Urothelium cell line (cell line): ENCODE measurements around the gene RHOT1.
"Not testable (repeated sequence)": the region's sequence is repeated elsewhere in the genome, so short reads cannot be mapped to it uniquely, and the experiment has no call there.

Experiments used
- DNase-seq: peaks from one replicate; pipeline ENCODE4 v3.0.0; 2011; ENCODE audit warnings: low spot score, mixed read lengths
- FAIRE-seq: peaks from 2 replicates; lab custom pipeline; 2011; peaks lifted over from hg19 to GRCh38; lab: Jason Lieb, UNC

RHOT1 gene

DNA sequence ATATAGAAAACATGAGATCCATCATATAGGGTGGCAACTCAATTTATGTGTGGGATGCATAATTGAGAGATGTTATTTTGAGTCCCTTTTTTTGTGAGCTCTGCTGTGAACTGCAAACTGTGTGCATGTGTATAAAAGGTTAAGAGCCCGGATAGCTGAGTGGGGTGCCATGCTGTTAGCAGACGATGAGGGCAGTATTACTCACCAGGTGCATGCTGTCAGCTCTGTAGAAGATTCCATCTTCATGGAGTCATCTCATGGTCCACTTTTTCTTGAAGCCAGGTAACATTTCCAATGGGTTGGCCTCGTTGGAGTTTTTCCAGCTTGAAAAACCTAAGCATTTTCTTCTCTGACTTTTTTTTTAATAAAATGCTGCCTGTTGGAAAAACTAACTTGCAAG is 80.3 kb downstream of the RHOT1 start:
- FAIRE-seq (no peak), DNase-seq (peak; percentile 35)

DNA sequence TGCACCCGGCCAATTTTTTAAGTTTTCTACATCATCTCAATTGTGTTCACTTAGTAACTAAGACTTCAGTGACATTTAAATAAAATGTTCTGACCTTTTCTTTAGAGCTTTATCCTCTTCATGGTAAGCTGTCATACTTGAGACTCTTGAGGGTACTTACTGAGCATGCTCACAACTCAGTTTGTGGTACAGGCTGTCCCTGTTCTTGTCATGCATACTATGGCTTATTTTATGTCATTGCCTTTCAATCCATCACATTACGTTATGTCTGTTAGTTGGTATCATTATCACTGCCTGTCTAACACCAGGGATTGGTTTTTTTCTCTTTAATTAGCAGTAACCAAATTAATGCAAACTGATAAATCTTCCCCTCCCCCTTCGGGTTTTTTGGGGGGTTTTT is 81.4 kb downstream of the RHOT1 start:
- FAIRE-seq (no peak), DNase-seq (no peak)

DNA sequence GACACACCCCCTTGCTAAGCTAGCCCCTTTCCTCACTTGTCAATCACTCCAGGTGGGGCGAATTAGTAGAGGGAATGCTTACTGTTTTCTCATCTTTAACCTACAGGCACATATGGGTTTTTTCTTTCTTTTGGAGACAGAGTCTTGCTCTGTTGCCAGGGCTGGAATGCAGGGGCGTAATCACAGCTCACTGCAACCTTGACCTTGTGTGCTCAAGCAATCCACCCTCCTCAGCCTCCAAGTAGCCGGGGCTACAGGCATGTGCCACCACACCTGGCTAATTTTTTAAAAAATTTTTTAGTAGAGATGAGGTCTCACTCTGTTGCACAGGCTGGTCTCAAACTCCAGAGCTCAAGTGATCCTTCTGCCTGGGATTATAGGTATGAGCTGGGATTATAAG is 84.6 kb downstream of the RHOT1 start:
- DNase-seq (no peak), FAIRE-seq (no peak)

DNA sequence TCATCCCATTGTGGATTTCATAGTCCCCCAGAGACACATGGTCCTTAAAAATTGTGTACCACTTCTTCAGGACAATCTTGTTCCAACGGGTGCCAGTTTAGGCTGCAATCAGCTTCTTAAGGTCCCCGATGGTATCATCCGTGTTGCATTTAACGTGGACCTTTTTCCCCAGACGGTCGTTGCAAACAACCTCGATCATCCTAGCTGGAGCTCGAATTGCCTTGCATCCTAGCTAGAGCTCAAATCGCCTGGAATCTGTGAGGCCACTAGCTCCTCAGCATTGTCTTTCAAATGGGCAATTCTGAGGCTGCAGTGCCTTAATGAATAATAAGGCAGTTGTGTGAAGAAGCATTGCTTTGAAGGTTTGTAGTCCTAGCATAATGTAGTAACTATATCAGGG is 85.6 kb downstream of the RHOT1 start:
- DNase-seq (no peak), FAIRE-seq (no peak)

DNA sequence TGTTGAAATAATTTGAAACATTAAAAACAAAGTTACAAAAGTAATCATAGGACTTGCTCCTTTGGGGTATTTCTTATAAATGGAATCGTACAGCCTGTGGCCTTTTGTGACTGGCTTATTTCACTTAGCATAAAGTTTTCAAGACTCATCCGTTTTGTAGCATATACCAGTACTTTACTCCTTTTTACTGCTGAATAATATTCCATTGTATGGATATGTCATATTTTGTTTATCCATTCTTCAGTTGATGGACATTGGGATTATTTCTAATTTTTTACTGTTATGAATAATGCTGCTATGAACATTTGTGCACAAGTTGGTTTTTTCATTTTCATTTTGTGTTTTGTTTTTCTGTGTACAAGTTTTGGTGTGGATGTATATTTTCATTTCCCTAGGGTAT is 93.3 kb downstream of the RHOT1 start:
- DNase-seq (no peak), FAIRE-seq (no peak)

DNA sequence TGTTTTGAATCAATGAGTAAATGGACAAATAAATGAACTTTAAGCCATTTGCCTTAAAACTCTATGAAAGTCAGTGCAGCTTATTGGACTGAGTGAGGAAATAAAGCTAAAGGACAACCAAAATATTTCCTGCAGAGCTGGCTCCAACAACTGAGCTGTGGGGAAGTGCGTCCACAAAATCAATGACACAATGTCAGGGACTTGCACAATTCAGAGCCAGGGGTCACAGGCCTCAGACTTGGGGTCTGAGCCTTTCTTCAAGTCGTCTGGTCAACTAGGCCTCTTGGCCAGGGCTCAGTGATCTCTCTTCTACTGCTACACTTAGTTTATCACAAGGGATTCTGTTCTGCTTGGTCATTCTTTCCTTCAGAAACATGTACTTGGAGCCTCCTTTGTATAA is 97.2 kb downstream of the RHOT1 start:
- FAIRE-seq (no peak), DNase-seq (no peak)

DNA sequence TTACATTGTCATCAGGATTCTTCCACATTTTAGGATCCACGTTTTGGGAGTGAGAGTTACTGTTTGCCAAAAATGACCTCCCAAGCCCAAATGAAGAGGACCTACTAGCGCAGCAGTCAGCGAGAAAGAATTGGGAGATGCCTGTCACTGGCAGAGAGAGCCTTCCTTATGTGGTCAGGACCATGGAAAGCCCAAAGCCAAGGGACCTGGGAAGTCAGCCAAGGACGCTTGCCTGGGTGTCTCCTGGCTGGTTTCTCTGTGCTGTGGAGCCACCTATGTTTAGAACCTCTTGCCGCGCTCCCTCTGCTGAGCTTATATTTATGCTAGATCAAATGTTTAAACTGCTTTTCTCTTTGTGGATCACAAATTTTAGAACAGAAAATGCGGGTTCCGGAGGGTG is 98.4 kb downstream of the RHOT1 start:
- DNase-seq (no peak), FAIRE-seq (no peak)

DNA sequence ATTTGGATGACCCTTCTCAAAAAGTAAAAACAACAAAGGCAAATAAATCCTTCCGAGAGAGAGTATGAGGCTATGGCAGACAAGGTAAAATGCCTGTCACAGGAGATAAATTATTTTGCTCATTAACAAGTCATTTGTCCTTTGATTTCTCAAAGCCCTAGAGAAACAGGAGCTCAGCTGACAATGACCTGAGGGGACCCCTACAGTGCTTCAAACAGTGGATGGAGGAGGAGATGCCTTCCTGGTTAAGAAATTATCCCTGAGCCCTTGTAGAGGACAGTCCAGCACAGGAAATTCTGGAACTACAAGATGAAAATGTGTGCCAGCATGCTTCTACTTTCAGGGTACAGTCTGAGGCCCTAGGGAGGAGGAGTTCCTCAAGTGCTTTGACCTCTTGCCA is 99.3 kb downstream of the RHOT1 start:
- no peak for FAIRE-seq
- DNase-seq: no peak

DNA sequence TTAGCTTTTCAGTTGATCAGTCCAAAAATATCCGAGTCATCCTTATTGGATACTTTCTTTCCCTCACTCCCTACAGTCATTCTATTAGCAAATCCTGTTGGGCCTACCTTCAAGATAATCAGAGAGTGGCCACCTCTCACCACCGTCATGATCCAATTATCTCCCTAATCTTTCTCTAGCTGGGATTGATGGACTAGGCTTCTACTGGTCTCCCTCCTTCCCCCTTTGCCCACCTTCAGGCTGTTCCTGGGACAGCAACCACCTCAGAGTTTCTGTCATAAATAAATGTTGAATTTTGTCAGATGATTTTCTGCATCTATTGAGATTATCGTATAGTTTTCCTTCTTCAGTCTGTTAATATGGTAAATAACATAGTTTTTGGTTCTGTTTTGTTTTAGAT is 107.2 kb downstream of the RHOT1 start:
- no peak for FAIRE-seq

DNA sequence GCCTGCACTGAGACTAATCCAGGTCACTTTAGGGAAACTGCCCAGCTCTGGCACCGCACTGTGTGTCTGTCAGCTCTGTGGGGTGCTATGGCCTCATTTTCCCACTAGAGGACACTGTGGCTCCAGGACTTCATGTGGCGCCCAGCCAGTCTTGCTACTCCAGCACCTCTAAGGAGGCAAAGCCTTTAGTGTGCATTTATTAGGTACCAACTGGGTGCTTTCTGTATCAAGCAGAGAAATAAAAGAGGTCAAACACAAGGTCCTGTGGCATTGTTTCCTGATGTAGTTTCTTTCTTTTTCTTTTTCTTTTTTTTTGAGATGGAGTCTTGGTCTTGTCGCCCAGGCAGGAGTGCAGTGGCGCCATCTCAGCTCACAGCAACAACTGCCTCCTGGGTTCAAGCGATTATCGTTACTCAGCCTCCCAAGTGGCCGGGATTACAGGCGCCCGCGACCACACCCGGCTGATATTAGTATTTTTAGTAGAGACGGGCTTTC is 110.9 kb downstream of the RHOT1 start:
- DNase-seq: peak; percentile 84
- FAIRE-seq: peak; percentile 75

More for the DNA sequence above, 107.2 kb downstream of the RHOT1 start:
- DNase-seq: no peak

DNA sequence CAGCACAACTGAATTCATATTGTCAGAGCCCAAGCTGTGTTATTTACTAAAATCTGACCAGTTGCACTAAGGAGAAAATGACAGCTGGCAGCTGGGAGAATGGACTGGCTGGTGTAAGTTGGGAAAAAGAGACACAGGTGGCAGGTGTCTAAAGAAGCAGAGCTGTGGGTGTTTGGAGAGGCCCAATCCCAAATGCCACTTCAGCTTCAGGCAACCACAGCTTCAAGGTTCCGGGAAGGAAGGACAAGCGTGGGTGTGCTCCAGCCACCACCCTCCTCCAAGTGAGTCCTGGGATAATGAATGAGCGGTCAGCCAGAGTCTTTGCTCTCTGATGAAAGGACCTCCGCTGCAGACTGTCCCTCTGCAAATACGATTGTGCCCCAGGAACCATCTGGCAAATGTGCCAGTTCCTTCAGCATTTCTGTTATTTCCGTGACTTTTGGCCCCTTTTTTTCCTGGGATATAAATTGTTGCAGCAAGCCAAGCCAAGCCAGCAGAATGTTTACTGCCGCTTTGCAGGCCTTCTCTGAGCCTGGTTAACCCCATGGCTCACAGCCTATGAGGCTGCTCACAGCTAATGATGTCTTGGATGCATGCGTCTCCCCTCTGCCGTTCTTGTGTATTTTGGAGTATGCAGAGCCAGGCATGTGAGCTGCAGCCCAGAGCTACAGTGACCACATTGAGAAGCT is 113.9 kb downstream of the RHOT1 start:
- no peak for FAIRE-seq

DNA sequence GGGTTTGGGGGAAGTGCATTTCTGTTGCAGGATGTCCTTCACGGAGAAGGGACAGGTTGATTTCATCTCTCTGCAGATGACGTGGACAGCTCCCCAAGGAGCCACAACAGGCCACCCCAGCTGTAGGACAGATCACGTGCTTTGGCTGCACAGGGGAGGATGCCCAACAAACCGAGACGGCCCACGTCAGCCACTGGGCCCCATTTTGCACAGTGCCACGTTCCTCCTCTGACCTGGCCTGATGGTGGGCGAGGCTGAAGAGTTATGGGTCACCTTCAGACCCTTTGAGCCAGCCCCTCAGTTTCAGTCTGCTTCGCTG is 114.4 kb downstream of the RHOT1 start:
- DNase-seq (no peak), FAIRE-seq (no peak)

More for the DNA sequence above, 113.9 kb downstream of the RHOT1 start:
- no peak for DNase-seq

DNA sequence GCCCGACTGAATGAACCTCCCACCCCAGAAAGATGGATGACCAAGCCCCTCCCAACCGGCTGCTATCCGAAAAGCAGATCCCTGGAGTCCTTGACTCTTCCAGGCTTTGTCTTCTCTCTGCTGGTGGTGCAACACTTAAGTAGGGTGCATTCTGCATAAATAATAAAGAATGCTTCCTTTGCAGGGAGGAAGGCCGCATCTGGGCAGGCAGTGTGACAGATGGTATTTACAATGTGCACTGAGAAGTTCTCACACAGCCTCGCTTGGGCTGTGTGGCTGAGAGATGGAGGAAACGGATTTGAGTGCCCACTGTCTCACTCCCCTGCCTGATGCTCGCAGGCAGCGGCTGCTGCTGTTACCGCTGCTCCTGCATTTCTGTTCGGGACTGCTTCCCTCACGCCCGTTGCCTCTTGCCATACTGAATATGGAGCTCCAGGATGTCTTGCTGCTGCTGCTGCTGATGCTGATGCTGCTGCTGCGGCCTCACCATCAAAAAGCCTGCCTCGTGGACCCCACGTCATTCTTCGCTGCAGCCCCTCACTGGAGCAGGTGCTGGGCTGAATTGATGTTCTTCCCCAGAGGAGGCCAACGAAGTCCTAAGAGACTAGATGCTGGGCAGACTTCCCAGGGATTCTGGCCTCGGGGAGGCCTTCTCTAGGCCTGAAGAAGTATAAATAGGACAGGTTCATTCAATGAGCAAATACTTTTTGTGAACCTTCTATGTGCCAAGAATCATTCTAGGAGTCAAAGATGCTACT is 116.3 kb downstream of the RHOT1 start:
- no peak for FAIRE-seq
- no peak for DNase-seq

DNA sequence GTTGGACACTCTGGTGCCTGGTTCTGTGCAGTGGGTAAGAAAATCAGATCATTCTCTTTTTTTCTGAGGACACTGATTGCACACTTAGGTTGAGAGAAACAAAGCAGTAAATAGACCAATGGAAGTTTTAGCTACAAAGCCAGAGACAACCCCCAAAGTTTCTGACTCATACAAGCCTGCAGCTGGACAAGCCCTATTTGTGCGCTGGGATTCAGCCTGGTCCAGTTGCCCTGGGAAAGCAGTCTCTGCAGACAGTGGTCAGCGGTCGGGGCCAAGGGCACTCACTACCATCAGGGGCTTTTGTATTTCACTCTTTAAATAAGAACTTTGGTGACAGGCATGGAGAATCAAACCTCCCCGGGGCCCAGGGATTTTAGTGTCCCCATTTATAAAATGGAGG is 117.3 kb downstream of the RHOT1 start:
- DNase-seq (no peak), FAIRE-seq (no peak)

DNA sequence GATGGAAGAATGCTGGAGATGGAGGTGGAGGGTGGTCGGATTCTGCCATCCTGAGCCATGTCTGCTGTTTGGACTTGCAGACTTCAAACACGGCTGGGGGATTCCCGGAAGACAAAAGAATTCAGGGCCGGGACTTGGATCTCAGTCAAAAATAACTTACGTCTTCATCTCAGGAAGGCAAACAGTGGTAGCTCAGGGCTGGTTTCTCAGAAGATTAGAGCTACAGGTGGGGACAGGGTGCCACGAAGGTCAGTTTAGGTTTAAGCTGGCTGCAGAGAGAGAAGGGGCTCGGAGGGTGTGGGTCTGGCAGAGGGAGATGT is 119.1 kb downstream of the RHOT1 start:
- DNase-seq: no peak
- FAIRE-seq: no peak

DNA sequence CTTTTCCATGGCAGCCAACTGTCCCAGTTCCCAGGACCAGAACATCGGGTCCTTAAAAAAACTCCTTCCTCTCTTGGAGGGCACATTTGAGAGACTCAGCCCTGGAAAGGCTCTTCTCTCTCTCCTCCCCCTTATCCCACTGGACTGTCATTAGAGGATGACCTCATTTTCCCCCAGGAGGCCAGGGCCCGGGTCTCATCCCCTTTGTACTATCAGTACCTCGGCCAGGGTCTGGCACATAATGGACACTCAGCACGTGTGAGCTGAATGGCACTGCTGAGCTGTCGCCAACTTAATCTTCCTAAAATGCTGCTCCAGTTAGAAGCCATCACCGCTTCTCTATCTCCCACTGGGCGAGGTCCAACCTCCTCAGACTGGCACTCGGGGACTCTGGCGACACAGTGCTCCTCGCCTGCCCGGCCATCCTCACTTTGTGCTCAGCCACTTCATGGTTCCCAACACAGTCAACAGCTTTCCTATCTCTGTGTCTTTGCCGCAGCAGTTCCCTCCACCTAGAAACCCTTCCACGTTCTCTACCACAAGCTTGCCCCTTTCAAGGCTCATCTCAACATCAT is 119.7 kb downstream of the RHOT1 start:
- FAIRE-seq: no peak
- DNase-seq: no peak

DNA sequence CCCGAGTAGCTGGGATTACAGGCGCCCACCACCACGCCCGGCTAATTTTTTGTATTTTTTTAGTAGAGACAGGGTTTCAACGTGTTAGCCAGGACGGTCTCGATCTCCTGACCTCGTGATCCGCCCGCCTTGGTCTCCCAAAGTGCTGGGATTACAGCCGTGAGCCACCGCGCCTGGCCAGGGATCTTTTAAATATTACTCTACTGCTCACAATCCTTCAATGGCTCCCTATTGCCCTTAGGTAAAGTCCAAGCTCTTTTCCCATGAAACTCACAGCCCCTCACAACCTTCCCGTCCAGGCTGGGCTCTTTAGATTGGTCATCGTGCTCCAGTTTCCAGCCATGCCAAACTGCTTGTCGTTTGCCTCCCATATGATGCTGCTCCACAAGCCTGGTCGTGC is 121.2 kb downstream of the RHOT1 start:
- DNase-seq, FAIRE-seq: not testable (repeated sequence)

DNA sequence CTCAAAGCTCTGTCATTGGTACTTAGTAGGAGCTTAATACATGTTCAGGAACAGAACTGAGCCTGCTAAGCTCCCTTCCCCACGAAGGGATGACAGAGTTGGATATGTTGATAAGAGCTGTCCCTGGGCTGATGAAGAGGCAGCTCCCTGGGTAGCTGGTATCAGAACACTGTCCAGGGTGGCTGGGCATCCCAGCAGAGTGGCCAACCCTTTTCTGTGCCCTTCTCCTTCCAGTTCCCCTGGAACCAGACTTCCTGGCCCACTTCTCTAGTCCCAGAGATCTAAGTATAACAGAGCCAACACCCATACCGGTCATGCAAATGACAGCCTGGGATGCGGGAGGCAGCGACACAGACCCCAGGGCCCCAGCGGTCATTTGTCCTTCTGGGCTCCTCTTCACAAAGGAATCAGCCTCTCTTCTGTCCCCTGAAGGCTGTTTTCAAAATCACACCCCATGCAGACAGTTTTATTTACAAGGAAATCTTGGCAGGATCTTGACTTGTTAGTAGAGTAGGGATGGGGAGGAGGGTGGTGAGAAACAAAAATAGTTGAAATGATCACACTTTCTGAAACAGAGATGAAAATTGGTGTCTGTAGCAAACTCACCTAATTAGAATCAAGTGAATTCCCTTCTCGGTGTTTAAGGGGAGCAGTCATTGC is 122.0 kb downstream of the RHOT1 start:
- DNase-seq: no peak
- FAIRE-seq: no peak

DNA sequence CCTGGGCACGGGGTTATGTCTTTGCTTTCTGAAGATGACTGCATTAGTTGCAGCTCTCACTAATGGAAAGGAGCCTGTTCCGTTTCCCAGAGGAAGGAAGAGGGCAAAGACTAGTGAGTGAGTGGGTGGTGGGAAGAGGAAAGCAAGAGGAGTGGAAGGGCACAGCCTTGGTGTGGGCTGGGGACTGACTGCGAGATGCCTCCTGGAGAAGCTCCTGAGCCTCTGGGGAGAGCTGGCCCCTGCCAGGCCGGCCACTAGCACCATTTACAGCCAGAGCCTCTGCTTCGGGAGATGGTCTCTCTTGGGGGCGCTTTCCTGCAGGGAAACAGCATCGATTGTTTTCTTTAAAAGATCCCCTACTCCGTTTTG is 122.5 kb downstream of the RHOT1 start:
- no peak for DNase-seq
- no peak for FAIRE-seq

DNA sequence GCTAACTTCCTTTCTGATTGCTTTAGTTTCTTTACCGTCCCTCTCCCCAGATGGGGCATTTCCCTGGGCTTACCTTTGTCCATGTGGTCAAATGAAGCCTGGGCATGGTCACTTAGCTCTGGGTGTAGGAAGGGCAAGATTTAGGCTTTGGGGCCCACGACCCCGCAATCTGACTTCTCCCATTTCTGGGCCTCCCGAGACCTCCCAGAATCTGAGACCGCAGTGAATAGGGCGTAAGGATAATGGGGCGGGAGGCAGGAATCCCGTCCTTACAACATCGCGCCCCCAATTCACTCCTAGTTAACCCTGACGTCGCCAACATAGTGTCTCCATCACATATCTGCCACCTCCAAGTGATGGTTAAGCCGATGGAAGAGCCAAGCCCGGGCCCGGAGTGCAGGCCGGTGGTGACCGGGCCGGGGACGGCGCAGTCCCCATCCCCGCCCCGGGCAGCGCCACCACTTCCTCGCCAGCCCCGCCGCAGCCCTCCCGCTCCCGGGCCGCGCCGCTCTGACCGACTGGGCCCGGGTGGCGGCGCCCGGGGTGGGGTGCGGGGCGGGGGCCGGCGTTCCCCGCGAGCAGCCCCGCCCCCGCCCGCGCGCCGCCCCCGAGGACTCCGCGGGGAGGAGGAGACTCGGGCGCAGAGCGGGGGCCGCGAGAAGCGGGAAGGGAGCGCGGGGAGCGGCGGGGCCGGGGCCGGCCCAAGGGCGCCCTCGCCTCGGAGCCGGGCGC is 123.1 kb downstream of the RHOT1 start, which contains the start of gene RHBDL3:
Gene RHBDL3 (plus strand): TSS at position 641 of the 732 bp plus-strand sequence. CDS start 358 bp downstream, outside the sequence.
- FAIRE-seq (no peak), DNase-seq (peak; percentile 77)

DNA sequence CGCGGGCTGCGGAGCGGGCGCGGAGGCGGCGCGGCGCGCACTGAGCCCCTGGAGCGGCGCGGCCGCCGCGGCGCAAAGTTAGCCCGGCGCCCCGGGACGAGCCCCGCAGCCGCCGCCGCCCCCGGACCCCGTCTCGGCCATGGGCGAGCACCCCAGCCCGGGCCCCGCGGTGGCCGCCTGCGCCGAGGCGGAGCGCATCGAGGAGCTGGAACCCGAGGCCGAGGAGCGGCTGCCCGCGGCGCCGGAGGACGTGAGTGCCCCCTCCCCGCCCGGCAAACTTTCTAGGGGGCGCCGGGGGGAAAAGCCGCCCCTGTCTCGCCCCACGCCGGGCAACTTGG is 123.7 kb downstream of the RHOT1 start:
- FAIRE-seq (no peak), DNase-seq (no peak)
